GM19463 (cell line): ENCODE data around the gene NR1H3.

ENCODE experiments used
- ATAC-seq: cut with Tn5 transposase; IDR thresholded peaks from one replicate; pipeline ENCODE4 v1.9.1; 2021; ENCODE audit warnings: mild to moderate bottlenecking, moderate library complexity; ENCODE audit not compliant: unreplicated experiment

Gene NR1H3

DNA sequence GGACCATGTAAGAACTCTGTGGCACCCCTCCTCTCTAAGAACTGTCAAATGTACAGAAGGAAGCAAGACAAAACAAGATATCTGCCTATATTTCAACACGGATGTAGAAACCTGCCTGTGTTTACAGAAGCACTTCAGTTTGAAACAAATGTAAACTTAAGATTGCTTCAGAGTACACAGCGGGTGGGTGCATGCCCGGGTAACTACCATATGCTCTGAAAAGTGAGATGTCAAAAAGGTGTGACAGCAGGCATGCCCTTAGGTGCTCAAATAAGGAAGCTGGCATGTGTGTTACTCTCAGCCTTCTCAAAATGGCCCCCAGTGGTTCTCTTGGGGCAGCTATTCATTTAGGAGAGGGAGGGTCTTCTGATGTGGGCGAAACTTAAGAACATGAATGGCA, 14.3 kb upstream of the NR1H3 start:
- no peak for ATAC-seq

DNA sequence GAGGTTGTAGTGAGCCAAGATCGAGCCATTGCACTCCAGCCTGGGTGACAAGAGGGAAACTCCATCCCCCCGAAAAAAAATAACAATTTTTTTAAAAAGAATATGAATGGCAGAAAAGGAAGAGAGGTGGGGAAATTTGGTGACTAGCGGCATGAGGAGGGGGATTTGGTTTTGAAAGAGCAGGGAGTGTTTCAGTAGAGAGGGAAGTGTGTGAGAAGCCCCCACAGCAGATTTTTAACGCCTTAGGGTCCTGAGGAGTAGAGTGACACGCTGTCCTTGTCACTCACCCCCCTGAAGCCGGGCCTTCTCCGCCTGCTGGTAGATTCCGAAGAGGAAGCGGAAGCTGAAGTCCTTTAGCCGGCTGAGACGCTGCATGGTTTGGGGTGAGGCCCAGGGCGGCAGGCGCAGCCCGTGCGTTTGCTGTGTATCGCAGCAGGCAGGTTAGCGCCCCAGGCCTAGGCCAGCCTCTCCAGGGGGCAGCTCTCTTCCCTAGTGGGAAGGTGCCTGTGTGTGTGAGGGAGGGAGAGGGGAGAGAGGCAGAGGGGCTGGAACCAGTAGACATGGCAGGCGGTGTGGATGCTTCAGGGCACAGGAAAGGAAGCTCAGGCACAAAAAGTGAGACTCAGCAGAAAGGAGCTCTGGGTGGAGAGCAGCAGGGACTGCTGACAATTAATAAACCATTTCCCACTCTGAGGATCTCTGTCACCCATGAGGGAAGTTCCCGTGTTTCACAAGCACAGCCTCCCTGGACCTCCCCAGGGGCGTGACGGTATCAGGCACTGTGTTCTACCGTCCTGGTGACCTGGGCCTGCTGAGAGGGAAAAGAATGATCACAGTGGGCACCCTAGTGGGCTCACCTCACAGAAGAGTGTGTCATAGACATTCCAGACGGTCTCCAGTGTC, 13.1 kb upstream of the NR1H3 start:
- ATAC-seq, result no peak

DNA sequence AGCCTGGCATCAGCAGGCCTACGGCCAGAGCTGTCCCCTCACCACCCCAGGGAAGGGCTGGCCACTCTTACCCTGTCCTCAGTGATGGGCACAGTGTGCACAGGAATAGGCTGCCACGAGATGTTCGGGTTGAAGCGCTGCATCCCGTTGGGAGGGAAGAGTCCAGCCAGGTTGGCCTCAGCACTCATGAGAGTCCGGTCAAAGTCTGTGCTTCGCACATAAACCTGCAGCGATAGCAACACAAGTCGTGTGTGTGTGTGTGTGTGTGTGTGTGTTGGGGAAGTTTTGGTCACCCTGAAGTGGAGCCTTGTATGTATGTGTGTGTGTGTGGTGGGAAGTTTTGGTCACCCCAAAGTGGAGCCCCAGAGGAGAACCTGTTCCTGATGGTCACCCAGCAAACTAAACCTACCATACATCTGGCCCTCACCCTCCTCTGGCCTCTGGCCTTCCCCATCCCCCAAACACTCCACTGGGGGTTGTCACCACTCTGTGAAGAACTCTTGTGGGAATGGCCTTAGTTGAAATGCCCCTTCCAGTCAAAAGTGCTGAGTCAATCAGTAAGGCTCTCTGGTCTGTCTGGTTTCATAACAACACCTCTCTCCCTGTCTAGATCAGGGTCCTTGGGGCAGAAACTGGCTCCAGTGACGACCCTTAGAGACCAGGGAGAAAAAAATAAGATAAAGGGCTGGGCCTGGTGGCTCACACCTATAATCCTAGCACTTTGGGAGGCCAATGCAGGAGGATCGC, 12.0 kb upstream of the NR1H3 start:
- ATAC-seq, result no peak

DNA sequence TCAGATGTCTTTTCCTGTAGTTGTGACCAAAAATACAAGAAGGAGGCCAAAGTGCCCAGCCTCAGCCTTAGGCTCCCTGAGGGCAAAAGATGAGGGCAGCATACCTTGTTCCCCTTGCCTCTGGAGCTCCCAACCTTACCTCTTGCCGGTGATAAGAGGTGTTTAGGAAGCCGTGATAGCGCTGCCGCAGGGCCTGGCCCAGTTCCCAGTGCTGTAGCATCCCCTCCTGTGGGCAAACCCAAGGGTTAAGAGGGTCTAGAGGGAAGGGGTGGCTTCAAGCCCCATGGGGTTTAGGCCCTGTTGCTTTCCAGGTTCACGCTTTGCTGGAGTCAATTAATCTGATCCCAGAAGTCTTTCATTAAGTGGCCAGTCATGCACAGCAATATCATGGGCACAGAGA, 10.3 kb upstream of the NR1H3 start:
- no peak for ATAC-seq

DNA sequence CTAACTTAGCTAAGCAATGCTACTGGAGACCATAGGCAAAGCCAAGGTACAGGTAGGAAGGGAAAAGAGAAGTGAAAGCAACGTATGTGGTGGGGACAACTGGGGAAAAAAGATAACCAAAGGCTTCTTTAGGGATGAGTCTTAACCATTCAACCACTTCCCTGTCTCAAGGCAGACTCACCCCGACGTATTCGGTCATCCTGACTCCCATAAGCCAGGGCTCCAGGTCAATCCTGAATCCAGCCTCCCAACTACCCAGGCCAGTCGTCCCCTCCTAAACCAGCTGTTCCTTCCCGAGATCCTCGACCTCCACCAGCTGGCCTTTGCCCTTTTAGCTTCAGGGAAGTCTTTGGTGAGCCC, 9.5 kb upstream of the NR1H3 start:
- ATAC-seq, result peak; percentile 23

DNA sequence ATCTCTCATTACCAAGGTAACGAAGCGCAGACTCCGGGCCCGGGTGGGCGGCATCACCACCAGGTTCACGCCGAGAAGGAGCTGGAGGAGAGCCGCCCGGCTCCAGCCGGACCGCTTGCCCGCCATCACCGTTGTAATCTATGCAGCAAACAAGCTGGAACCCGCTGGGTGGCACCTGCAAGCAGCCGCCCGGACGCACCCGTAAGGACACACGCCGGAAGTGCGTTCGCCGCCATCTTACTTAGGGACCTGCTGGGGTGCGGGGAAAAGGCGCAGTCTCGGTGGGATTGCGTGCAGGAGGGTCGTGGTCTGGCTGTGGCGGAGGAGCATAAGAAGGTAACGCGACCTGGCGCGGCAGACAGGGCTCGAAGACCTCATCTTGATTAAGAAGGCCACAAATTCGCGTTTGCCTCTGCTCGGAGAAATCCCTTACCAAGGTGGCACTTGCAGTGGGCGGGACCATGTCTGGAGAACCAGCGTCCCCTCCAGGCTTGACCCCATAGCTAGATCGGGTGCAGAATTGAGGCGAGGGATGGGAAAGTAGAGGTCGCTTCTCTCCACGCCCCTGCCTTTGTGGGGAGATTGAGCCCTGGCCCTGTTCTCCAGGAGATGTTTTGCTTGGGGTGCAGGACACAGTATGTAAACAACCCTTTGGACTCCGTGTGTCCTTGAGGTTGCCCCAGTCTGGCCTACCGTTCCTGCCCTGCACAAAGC, 9.0 kb upstream of the NR1H3 start, which contains the start of gene ACP2:
Gene ACP2, minus strand, starts transcription at position 151 of the 714 bp plus-strand sequence. Its CDS starts 25 bp downstream, at position 126.
- ATAC-seq, result peak; percentile 94

DNA sequence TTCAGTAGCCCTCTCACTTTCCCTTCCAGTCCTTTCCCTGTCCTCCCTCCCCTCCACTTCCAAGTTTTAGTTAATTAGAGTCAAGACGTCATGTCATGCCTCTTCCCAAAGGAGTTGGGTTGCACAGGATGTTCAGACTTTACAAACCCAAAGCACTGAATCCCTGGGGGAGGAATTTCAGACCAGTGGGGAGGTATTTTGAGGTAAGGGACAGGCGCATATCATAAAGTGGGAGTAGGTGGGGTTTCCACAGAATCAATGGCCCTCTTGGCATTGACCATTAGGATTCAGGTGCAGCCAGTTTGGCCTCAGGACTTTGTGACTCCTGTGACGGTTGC, 8.4 kb upstream of the NR1H3 start:
- no peak for ATAC-seq

DNA sequence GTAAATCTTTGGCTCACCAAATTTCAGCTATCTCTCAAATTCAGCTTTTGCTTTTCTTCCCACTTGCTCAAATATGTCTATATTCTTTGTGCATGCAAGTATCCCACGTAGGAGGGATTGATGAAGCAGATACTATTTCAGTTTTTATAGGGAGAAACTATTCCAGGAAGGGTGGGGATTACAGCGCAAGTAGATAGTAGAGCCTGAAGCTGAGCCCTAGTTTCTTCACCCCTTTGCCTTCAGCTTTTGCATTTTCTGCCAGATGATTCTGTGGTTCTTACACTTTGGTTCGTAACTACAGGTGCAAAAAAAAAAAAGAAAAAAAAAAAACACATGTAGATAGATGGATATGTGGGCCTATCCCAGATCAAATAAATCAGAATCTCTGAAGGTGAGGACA, 6.0 kb upstream of the NR1H3 start:
- no peak for ATAC-seq

DNA sequence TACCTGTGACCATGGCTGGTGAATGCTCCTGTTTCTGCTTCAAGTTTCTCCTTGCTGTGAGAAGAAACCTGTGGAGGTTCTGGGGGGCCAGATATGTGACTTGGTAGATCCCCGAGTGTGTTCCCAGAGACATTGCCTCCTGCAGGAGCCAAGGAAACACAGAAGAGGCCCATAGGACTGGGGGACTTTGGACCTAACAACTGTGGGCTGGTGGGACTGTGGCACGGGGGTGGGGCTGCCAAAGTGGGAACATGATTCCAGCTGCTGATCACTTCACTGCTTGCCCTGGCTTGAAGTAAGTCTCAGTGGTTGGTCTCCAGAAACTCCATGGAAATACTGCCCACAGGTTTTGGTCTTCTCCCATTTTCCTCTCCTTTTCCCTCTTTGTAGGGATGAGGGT, 4.1 kb upstream of the NR1H3 start:
- no peak for ATAC-seq

DNA sequence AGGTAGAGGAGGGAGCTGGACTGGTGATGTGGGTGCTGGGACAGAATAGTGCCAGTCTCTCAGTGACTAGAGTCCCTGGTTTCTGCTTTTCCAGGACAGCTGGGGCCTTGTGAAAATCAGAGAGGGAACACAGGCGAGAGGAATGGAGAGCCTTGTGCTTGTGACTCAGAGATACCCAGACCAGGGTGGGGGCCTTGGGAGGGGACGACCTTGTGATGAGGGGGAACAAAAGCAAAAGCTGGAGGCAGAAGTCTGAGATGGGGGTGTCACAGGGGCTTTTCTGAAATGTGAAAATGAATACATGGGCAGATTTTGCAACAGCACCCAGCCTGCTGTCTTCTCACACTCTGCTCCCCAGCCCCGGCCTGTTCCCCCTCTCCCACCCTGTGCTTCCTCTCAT, 3.4 kb upstream of the NR1H3 start:
- no peak for ATAC-seq

DNA sequence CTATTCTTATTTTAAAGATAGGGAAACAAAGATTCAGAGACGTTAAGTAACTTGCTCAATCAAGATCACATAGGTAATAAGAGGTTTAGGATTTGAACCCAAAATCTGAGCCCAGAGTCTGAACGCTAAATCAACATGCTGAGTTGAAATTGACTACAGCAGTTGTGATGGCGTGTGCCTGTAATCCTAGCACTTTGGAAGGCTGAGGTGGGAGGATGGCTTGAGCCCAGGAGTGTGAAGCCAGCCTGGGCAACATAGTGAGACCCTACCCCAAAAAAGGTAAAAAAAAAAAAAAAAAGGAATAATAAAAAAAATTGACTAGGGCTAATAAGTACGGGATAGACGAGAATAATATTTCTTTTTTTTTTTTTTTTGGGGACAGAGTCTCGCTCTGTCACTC, 1.4 kb upstream of the NR1H3 start:
- no peak for ATAC-seq

DNA sequence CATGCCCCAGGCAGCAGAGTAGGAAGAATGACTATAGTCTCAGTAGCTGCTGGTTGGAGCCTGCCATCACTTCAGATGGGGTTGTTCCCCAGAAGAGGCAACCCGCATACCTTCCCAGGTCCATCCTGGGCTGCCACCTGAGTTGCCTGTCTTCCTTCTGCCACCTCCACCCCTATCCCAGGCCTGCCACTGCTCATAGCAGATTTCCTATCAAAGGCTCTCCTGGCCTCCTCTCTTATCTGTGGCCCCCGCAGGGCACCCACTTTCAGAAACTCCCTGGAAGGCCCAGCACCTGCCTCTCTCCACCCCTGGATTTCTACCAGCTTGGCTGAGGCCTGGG, 649 bp upstream of the NR1H3 start:
- no peak for ATAC-seq

DNA sequence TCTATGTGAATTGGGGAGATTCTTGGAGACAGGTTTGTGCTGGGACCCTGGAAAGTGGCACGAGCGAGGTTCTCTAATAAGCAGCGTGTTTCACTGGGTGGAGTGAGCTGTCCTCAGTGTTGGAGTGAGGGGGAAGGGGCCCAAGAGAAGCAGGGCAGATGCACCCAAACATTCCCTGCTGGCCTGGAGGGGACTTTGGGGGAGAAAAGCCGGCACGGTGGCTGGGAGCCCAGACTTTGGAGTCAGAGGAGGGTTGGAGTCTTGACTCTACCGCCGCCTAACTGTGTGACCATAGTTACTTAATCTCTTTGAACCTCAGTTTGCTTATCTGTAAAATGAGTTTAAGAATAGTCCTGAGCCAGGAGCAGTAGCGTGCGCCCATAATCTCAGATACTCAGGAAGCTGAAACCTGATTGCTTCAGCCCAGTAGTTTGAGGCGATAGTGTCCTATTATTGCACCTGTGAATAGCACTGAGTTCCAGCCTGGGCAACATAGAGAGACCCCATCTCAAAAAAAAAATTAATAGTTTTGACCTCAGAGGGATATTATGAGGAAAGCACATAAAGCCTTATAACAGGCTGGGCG, 614 bp downstream of the NR1H3 start:
- ATAC-seq, result no peak

DNA sequence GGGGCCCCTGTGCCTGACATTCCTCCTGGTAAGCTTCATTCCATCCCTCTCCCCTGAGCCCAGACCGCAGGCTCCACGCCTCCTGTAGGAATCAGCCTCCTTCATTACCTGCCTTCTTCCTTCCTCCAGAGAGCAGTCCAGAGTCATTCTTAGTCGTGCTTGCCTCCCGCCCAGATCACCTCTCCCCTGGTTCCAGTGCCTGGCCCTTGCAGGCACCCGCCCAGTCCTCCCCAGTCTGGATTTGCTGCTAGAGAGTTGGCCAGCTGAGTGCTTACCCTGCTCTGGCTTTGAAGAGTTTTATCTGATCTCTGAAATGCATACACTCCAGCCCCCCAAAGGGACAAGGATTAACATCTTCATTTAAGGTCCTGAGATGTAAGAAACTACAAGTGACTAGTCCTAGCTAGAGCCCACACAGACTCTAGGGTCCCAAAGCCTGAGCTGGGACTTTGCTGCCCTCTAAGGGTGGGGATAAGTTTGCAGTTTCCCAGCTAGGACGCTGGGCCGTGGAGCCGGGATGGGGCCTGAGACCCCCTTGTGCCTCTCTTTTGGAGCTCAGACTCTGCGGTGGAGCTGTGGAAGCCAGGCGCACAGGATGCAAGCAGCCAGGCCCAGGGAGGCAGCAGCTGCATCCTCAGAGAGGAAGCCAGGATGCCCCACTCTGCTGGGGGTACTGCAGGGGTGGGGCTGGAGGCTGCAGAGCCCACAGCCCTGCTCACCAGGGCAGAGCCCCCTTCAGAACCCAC, 1.6 kb downstream of the NR1H3 start:
- ATAC-seq, result peak; percentile 48

DNA sequence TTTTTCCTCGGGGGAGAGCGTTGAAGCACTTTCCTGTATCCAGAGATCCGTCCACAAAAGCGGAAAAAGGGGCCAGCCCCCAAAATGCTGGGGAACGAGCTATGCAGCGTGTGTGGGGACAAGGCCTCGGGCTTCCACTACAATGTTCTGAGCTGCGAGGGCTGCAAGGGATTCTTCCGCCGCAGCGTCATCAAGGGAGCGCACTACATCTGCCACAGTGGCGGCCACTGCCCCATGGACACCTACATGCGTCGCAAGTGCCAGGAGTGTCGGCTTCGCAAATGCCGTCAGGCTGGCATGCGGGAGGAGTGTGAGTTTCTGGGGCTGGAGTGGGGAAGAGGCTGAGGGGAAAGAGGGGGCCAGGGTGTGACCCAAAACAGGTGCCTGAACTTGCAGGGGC, 2.6 kb downstream of the NR1H3 start:
- ATAC-seq, result no peak

DNA sequence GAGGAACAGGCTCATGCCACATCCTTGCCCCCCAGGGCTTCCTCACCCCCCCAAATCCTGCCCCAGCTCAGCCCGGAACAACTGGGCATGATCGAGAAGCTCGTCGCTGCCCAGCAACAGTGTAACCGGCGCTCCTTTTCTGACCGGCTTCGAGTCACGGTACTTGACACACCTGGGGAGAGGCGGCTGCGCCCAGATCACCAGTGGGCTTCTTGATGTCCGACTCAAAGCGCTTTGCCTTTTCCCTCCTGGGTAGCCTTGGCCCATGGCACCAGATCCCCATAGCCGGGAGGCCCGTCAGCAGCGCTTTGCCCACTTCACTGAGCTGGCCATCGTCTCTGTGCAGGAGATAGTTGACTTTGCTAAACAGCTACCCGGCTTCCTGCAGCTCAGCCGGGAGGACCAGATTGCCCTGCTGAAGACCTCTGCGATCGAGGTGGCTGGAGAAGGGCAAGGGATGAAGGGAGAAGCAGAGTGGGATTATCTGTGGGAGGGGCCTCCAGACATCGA, 3.5 kb downstream of the NR1H3 start:
- no peak for ATAC-seq

DNA sequence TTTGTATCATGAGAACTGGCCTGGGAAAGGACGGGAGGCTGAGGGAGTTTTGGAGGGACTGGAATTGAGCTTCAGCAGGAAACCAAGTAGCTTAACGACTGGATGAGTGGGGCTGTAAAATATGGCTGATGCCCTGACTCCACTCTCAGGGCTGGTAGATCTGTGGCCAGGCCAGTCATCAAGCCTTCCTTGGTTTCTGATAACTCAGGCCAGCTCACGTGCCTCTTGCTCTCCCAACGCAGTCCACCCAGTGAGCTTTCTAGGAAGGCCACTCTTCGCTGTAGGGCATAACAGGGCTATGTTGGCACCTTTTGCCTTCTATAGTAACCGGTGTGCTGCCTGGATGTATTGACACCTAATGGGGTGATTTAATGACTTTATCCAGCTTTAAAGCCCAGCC, 6.3 kb downstream of the NR1H3 start:
- ATAC-seq, result no peak

DNA sequence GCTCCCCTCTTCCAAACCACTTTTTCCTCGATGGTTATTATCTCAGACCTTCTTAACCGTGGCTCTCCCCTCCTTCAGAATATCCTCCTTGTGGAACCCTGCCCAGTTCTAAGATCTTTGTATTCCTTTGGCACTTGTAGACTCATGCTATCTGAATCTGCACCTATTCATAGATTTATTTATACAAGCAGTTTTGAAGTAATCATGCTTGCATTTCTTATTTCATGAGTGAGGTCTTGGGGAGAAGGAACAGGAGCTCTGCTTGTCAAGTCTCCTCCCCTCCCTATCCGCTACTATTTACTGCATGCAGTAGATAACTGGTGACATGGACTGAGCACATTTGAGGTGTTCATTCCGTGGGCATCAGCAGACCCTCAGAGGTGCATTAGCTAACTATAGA, 6.7 kb downstream of the NR1H3 start:
- no peak for ATAC-seq

DNA sequence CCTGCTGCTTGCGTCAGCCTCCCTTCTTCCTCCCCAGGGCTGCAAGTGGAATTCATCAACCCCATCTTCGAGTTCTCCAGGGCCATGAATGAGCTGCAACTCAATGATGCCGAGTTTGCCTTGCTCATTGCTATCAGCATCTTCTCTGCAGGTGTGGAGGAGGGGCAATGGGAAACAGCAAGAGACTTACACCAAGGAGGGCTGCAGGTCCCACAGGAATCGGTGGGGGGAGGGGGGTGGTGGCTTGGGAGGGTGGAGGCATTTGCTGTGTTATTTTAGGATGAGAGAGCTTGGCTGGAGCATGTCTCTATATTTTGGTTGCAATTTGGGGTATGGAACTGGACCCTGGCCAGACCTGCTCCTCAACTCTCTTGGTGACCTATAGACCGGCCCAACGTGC, 10.1 kb downstream of the NR1H3 start:
- ATAC-seq, result no peak

DNA sequence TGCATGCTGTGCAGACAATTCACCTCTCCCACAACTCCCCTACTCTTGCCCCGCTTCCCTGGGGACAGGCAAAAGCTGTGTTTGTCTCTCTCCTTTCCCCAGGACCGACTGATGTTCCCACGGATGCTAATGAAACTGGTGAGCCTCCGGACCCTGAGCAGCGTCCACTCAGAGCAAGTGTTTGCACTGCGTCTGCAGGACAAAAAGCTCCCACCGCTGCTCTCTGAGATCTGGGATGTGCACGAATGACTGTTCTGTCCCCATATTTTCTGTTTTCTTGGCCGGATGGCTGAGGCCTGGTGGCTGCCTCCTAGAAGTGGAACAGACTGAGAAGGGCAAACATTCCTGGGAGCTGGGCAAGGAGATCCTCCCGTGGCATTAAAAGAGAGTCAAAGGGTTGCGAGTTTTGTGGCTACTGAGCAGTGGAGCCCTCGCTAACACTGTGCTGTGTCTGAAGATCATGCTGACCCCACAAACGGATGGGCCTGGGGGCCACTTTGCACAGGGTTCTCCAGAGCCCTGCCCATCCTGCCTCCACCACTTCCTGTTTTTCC, 10.7 kb downstream of the NR1H3 start:
- ATAC-seq, result no peak
